Endothelial cell of umbilical vein (primary cell): ENCODE results near the gene TSKU.

Source experiments
- CTCF ChIP-seq, 2 donors: IDR thresholded peaks; 1 replicate in 1 of 2; 2 replicates in 1 of 2; pipeline ENCODE4 v1.5.1; 2011; ENCODE audit warnings: low read length in 2 of 2, mild to moderate bottlenecking in 2 of 2, moderate library complexity in 2 of 2, control low read depth in 1 of 2, inconsistent platforms in 1 of 2, low read depth in 1 of 2; ENCODE audit not compliant: insufficient read depth in 1 of 2; ENCODE audit errors: extremely low read depth in 1 of 2
- JUN ChIP-seq: IDR thresholded peaks from 2 replicates; pipeline ENCODE4 v1.6.1; 2011; ENCODE audit warnings: borderline replicate concordance, low read depth; ENCODE audit not compliant: insufficient read length, insufficient read depth
- MYC ChIP-seq: IDR thresholded peaks from one replicate; pipeline ENCODE4 v1.6.1; 2011; ENCODE audit warnings: mild to moderate bottlenecking, low read depth, low read length
- POLR2A ChIP-seq: IDR thresholded peaks from 2 replicates; pipeline ENCODE4 v1.6.1; 2012; ENCODE audit warnings: low read depth, mild to moderate bottlenecking, control low read depth, low read length

- TF ChIP-seq CTCF (IDR thresholded peaks at IDR 0.05; ENCODE audit: extremely low read depth in 1 of 2, insufficient read depth in 1 of 2, low read depth in 1 of 2, low read length in 2 of 2) = no peak
- TF ChIP-seq POLR2A = no peak
- TF ChIP-seq JUN = no peak
- no peak for TF ChIP-seq MYC
Observed at GRCh38 chr11:76801225-76801624, 18.1 kb downstream of the TSKU start.
